ENCODE results near the gene NRG2.

The NRG2 gene

DNA sequence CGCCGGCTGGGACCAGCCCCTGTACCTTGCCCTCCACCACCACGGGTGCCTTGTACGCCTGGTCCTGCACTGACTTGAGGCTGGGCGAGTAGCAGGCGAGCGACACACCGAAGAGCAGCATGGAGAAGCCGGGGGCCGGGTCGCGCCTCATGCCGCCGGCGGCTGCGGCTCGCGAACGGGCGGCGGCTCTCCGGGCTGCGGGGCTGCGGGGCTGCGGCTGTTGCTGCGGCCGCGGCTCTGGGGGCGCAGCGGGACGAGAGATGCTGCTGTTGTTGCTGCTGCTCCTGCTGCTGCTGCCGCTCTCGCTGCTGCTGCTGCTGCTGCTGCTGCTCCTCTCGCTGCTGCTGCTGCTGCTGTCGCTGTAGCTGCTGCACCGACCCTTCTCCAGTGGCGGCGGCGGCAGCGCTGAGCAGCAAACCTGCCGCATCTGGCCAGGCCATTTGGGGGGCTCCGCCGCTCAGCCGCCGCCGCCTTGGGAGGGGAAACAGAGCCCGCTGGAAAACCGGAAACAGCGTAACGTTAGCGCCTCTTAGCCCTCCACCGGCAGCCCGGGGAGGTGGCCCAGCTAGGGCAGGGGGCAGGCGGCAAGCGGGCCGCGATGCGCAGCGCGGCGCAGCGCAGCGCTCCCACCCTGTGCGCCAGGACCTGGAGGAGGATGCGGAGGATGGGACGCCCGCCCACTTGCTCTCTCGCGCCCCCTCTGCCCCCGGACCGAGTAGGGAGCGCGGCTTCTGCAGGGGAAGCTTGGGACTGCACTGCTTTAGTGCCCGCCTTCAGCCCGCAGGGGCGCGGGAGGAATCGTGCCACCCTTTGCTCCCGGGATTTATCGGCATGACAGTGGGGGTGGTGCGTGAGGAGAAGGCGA, at the start of gene NRG2:
Gene NRG2 (minus strand): TSS at position 657 of the 865 bp plus-strand sequence.
- DNase-seq (ENCODE audit: low read depth, low spot score) = no peak

- DNase-seq (ENCODE audit: low read depth, low spot score) = no peak
These were observed 47.2 kb upstream of the NRG2 start for GRCh38 chr5:140090251-140090650.

DNA sequence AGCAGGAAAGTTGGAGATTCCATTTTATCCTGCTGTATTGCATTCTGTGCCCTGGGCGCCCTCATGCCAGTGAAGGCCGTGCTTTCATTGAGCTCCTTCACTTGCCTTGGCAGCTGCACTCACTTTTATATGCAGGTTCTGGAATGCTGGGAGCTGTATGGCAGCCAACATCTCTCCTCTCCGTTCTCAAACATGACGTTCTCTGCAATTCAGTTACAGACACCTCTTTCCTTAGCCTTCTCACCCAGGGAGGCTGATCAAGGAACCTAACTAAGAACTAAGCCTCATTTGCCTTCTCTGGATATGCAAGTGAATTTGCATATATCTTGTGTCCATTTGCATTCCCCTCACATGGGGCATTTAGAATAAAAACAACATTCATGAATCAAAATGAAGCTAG, 41.4 kb upstream of the NRG2 start:
- no peak for DNase-seq (ENCODE audit: low read depth, low spot score)

DNA sequence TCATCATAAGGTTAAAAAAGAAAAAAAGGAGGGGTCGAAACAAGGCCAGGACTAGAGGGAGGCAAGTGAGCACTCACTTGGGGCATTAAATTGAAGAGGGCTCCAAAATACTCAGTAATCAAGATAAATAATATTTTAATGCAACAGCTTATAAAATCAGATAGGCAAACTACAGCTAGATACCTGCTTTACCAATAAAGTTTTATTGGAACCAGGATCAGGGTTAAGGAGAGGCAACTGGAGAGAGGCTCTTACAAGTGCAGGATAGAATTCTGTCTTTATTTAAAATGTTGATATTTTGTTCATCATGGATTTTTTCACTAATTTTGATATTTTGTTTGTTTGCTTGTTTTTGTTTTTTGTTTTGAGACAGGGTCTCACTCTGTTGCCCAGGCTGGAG, 40.6 kb upstream of the NRG2 start:
- no peak for DNase-seq (ENCODE audit: low read depth, low spot score)

GRCh38 chr5:140083120-140083519, 40.0 kb upstream of the NRG2 start:
- DNase-seq (ENCODE audit: low read depth, low spot score) = no peak

GRCh38 chr5:140076788-140077187, 33.7 kb upstream of the NRG2 start:
- DNase-seq (ENCODE audit: low read depth, low spot score) = no peak

DNA sequence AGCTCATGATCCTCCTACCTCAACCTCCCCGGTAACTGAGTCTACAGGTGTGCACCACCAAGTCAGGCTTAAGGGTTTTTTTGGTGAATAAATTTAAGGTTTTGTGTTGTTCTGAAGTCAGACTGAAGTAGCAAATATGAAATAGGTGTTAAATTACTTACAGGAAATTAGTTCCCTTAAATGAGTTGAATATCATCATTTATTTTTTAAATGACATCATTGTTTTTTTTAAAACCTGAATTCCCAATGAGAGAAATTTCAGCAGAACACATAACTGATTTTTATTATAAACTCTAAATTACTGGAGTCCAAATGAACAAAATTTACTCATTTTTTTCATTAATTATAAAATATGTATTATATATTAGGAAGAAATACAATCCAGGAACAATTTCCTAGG, 33.0 kb upstream of the NRG2 start:
- DNase-seq (ENCODE audit: low read depth, low spot score) = no peak

- no peak for DNase-seq (ENCODE audit: low read depth, low spot score)
These were observed 32.3 kb upstream of the NRG2 start for GRCh38 chr5:140075371-140075770.

- DNase-seq (ENCODE audit: low read depth, low spot score) = no peak
These were observed 30.2 kb upstream of the NRG2 start for GRCh38 chr5:140073296-140073695.

- no peak for DNase-seq (ENCODE audit: low read depth, low spot score)
These were observed 29.7 kb upstream of the NRG2 start for GRCh38 chr5:140072812-140073211.

GRCh38 chr5:140060816-140061215, 17.7 kb upstream of the NRG2 start:
- DNase-seq (ENCODE audit: low read depth, low spot score) = no peak

- no peak for DNase-seq (ENCODE audit: low read depth, low spot score)
These were observed 15.3 kb upstream of the NRG2 start for GRCh38 chr5:140058212-140058932.

GRCh38 chr5:140056880-140057279, 13.8 kb upstream of the NRG2 start:
- DNase-seq (ENCODE audit: low read depth, low spot score) = no peak

DNA sequence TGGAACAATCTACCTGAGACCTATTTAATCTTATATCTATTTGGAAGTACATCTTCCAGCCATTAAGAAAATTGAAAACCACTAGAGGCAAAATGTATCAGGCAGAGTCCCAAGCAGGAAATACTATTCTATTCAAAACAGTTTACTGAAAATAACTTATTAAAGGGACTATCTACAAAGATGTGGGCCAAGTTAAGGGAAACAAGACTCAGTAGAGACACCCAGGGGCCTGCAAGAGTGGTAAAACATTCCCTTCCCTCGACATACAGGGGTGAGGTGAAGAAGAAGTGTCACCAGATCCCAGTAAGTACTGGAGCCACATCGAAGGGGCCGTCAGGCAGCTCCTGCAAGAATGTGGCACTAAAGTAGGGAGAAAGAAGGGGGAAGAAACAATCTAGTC, 12.1 kb upstream of the NRG2 start:
- DNase-seq (ENCODE audit: low read depth, low spot score) = no peak

DNA sequence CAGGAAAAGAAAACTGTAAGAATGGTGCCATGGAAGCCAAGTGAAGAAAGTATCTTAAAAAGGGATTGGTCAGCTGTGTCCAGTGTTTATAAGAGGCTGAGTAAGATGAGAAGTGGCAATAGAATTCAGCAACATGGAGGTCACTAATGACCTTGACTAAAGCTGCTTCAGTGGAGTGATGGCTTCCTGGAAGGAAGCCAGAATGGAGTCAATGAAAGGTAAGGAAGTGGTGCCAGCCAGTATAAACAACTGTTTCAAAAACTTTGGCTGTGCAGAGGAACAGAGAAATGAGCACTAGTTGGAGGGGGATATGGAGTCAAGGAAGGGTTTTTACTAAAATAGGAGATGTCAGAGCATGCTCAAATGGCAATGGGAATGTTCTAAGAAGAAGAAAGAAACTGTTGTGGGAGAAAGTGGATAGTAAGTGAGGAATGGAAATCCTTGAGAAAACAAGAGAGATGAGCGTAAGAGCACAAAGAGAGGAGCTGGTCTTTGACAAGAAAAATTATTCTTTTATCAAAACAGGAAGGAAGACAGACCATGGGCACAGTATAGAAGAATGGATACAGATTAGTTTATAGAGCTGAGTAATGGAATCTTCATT, 11.1 kb upstream of the NRG2 start:
- no peak for DNase-seq (ENCODE audit: low read depth, low spot score)

GRCh38 chr5:140051950-140052349, 8.9 kb upstream of the NRG2 start:
- DNase-seq (ENCODE audit: low read depth, low spot score) = no peak

GRCh38 chr5:140049713-140050112, 6.6 kb upstream of the NRG2 start:
- no peak for DNase-seq (ENCODE audit: low read depth, low spot score)

DNA sequence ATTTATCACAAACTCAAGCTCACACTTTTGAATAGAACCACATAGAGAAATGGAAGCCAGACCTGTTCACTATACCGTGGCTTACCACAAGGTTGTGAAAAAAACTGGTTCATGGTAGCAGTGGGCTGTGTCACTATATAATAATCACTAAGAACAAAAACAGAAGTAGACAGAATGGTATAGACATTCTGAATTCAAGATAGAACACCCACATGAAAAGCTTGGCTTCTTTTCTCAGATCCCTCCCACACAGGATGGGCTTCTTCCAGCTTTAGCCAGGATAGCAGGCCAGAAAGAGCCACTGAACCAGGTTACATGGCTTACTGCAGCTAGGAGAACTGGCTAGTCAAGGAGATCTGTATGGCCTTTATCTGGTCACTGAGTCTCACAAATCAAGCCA, 6.1 kb upstream of the NRG2 start:
- no peak for DNase-seq (ENCODE audit: low read depth, low spot score)

GRCh38 chr5:140044041-140044440, 942 bp upstream of the NRG2 start:
- DNase-seq (ENCODE audit: low read depth, low spot score) = no peak

GRCh38 chr5:140043508-140043872, 391 bp upstream of the NRG2 start:
- DNase-seq (ENCODE audit: low read depth, low spot score) = no peak

GRCh38 chr5:140042393-140042642, 781 bp downstream of the NRG2 start:
- DNase-seq (ENCODE audit: low read depth, low spot score) = no peak

DNA sequence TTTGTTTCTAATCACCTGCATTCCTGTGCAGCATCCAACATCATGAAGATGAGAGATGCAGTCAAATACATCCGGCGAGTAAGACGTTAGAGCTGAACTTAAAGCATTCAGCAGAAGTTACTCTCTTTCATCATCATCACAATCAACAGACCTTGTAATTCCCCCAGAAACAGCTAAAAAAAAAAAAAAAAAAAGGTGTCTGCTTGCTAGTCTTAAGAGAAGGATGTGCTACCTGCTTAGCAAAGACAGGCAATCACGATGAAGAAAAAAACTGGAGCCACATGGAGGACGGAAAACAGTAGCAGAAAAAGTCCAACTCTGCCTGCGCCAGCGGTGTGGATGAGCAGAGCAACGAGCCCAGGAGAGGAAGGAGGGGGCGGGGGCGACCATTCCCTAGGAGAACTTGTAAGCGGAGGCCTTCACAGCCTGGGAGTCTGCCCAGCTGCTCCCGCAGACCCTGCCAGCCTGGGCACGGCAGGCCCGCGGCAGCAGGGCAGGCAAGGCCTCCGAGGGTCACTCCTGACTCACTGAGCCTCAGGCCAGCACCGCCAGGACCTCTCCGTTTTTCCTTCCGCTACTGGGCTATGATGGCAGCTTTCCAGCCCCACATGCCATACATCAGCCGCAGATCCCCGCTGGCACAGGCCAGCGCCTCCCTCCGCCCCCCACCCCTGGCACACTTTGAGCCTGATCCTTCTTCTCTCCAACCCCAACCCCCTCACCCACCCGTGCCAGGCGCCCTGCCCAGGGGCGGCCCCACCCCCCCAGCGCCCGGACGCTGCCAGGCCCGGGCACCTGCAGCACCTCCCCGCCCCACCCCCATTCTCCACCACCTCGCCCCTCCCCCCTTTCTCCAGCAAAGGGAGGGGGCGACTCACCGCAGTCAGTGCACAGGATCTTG, 1.4 kb downstream of the NRG2 start:
- DNase-seq (ENCODE audit: low read depth, low spot score) = no peak

Measured in activated naive CD8-positive, alpha-beta T cell treated with anti-CD3 and anti-CD28 coated beads, Interleukin-2, amount 50 U/mL, for 16 hours (primary cell).